GM21390 (cell line): ENCODE data around the gene YEATS4.

Experiments used
- ATAC-seq: cut with Tn5 transposase; IDR thresholded peaks from one replicate; pipeline ENCODE4 v1.9.1; 2021; ENCODE audit not compliant: unreplicated experiment

The YEATS4 gene

GRCh38 chr12:69431591-69432222, 72.2 kb downstream of the YEATS4 start:
- ATAC-seq: no peak

GRCh38 chr12:69433653-69434052, 74.1 kb downstream of the YEATS4 start:
- no peak for ATAC-seq

GRCh38 chr12:69435644-69436043, 76.1 kb downstream of the YEATS4 start:
- ATAC-seq: no peak

- ATAC-seq: no peak
Measured at GRCh38 chr12:69437073-69437472, 77.5 kb downstream of the YEATS4 start.

- ATAC-seq: no peak
Measured at GRCh38 chr12:69438539-69438938, 79.0 kb downstream of the YEATS4 start.

GRCh38 chr12:69440016-69440415, 80.5 kb downstream of the YEATS4 start:
- ATAC-seq: no peak
